SK-N-MC (cell line): Measurements from ENCODE around the gene ACTL7B.

Source experiments
- EZH2 ChIP-seq: fragments of 200-600 bp; sonication (generic); IDR thresholded peaks from one replicate; pipeline ENCODE4 v1.6.1; 2017; ENCODE audit warnings: antibody characterized with exemption
- POLR2AphosphoS5 ChIP-seq: IDR thresholded peaks from 2 replicates; pipeline ENCODE4 v1.6.1; 2012; ENCODE audit warnings: mild to moderate bottlenecking, low read depth, low read length, borderline replicate concordance

DNA sequence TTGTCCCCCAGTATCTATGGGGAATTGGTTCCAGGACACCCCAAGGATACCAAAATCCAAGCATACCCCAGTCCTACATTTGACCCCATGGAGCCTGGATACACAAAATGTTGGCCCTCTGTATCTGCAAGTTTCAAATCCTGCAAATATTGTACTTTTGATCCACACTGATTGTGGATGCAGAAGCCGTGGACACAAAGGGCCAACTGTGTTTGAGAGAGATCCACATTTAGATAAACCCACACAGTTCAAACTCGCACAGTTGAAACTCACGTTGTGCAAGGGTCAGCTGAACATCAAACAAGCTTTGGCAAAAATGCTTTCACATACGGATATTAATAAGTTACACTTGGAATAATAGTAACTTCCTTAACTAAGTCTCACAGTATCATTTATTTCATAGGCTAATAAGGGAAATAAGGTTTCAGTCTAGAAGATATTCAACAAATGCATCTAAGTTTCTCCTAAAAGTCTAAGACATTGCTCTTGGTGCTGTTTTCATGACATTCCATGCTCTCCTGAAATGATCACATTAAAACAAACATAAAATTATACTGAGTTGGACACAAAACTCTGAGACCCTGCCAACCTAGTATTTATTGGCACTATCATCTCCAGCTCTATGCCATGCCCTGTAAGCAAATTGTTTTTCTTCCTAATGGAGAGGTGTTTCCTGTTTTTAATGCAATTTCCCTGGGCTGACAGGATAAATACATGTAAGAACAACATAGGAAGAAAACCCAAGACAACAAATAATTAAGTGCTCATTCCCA is 38.6 kb upstream of the ACTL7B start:
- TF ChIP-seq EZH2 (no peak), POLR2AphosphoS5 (no peak)
